Glutamatergic neuron (in vitro differentiated cells): ENCODE measurements around the gene NUTM2A. TPM values are rescaled to one million over a fixed set of nuclear protein-coding genes. Genes with fewer than 3 reads are reported as not detected.

ENCODE experiments used
- total RNA-seq: library from RNA; stranded (reverse); fragmentation: NEBNext Ultra II Directional; extraction: Animal tissue kit (Norgen Biotek cat#: 25700); gene quantifications from one replicate; pipeline ENCODE4 v1.2.1, GENCODE V29; 2021; ENCODE audit not compliant: unreplicated experiment

The NUTM2A gene
- total RNA-seq, 1 donor from 2014 or later = 1.3 TPM

Other genes starting within 250 kb of the NUTM2A start
- not detected for gene FAM25A, start 205.2 kb upstream of the NUTM2A start, total RNA-seq
- 73.1 TPM for gene GLUD1, start 130.6 kb upstream of the NUTM2A start, total RNA-seq
- 17.0 TPM for gene SHLD2, start 130.2 kb upstream of the NUTM2A start, total RNA-seq
- 11.3 TPM for gene NUTM2D, start 132.3 kb downstream of the NUTM2A start, total RNA-seq